Stomach smooth muscle (tissue), 2 donors: ENCODE measurements around the gene GET4.

Source experiments
- H3K27ac ChIP-seq: one replicate; pipeline ENCODE4 v1.7.0; 2013; ENCODE audit warnings: mild to moderate bottlenecking, low read length, inconsistent platforms
- H3K27me3 ChIP-seq, 2 donors: one replicate each; pipeline ENCODE4 v1.7.0; 2013; ENCODE audit warnings: low read length in 2 of 2; ENCODE audit not compliant: insufficient read depth in 2 of 2, control insufficient read depth in 1 of 2
- H3K36me3 ChIP-seq, 2 donors: one replicate each; pipeline ENCODE4 v1.7.0; 2013; ENCODE audit warnings: low read length in 2 of 2; ENCODE audit not compliant: control insufficient read depth in 2 of 2, insufficient read depth in 2 of 2
- H3K4me1 ChIP-seq: one replicate; pipeline ENCODE4 v1.7.0; 2013; ENCODE audit warnings: low read length; ENCODE audit not compliant: control insufficient read depth, insufficient read depth
- H3K4me3 ChIP-seq, 2 donors: one replicate each; pipeline ENCODE4 v1.7.0; 2013; ENCODE audit warnings: low read length in 2 of 2
- H3K9ac ChIP-seq, 2 donors: one replicate each; pipeline ENCODE4 v1.7.0; 2013; ENCODE audit warnings: low read length in 2 of 2, mild to moderate bottlenecking in 1 of 2
- H3K9me3 ChIP-seq, 2 donors: one replicate each; pipeline ENCODE4 v1.7.0; 2013; ENCODE audit warnings: low read length in 2 of 2; ENCODE audit not compliant: control insufficient read depth in 2 of 2
- donor health status: healthy.
- donor health status: Pancreatic carcinoma.

The GET4 gene

DNA sequence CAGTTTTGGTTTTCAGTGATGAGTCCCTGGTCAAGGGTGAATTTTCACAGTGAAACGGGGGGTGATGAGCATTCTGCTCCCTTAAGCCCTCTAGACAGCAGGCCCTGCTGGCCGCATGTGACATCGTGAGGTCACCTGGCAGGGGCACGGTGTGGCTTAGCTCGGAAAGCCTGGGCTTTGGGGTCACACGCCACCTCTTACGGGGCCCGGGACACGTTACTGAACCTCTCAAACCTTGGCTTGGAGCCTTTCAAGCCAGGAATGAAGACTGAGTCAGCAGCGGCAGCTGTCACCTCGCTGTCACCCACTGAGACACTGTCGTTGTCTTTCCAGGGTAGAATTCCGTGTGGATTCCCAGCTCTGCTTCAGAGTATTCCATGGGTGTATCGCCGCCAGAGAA lies 4.1 kb downstream of the GET4 start:
- H3K27ac ChIP-seq, result no peak overlapping the region
- H3K4me3 ChIP-seq, result no peak overlapping the region
- no peak overlapping the region for H3K9ac ChIP-seq
- H3K9me3 ChIP-seq, result no peaks in the 10 kb centered on the region
- peaks cover 53% of the 10 kb centered on the region for H3K4me1 ChIP-seq
- H3K36me3 ChIP-seq, result peaks cover 0 to 7% of the 10 kb centered on the region in 2 donors
- no peaks in the 10 kb centered on the region for H3K27me3 ChIP-seq

- Histone ChIP-seq H3K36me3 (peaks cover 0 to 10% of the 10 kb centered on the region in 2 donors), H3K9ac (no peak overlapping the region), H3K4me1 (peaks cover 49% of the 10 kb centered on the region), H3K9me3 (no peaks in the 10 kb centered on the region), H3K27ac (no peak overlapping the region), H3K4me3 (no peak overlapping the region), H3K27me3 (no peaks in the 10 kb centered on the region)
Measured at GRCh38 chr7:881441-882234, 5.3 kb downstream of the GET4 start.

GRCh38 chr7:882336-883035 lies 6.1 kb downstream of the GET4 start:
- H3K27ac ChIP-seq, result no peak overlapping the region
- H3K36me3 ChIP-seq, result peaks cover under 1 to 18% of the 10 kb centered on the region in 2 donors
- H3K4me1 ChIP-seq, result peaks cover 49% of the 10 kb centered on the region
- no peaks in the 10 kb centered on the region for H3K9me3 ChIP-seq
- H3K9ac ChIP-seq, result no peak overlapping the region
- H3K4me3 ChIP-seq, result no peak overlapping the region
- H3K27me3 ChIP-seq, result no peaks in the 10 kb centered on the region

DNA sequence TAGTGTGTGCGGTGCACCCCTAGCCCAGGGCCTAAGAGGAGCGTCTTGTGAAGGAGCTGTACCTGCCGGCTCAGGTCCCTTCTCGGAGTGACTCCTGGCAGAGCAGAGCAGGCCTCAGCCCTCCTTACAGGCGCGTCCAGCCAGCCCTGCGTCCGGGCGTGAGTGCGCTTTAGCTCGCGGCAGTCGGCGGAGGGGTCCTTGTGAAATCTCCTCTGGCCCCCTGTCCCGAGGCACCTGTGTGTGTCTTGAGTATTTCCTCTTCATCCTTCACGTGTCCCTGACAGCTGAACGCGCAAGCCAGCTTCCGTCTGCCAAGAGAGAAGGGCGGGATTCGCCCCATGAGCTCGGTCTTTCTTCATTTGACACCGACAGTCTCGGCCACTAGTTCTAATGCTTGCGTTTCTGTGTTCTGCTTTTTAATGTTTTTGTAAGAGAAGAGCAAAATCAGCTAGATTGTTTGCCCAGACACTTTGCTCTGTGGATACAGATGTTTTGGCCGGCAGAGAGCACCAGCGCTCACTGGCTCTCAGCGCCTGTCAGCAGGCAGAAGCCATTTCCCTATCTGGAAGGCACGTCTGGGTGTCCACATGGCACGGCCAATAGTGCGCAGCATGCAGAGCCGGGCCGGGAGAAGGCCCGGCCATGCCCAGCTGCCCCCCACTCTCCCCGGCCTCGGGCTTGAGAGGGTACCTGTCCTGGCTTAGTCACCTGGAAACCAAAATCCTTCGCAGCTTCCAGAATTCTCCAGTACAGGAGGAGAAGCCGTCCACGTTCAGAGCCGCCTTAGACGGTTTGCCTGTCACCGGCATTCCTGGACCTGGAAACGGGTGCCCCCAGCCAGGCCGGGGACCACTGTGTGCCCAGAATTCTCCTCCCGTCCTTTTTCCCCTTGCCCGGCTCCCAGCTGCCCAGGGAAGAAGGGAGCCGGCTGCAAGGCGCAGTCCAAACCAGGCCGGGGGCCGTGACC lies 7.0 kb downstream of the GET4 start:
- Histone ChIP-seq H3K4me1 (peaks cover 43% of the 10 kb centered on the region), H3K36me3 (peaks cover 9 to 22% of the 10 kb centered on the region in 2 donors), H3K27ac (no peak overlapping the region), H3K27me3 (no peaks in the 10 kb centered on the region), H3K9me3 (no peaks in the 10 kb centered on the region), H3K4me3 (peak overlapping the region in 1 of 2 donors; percentile 22), H3K9ac (no peak overlapping the region)

GRCh38 chr7:884191-885003 lies 8.0 kb downstream of the GET4 start:
- no peaks in the 10 kb centered on the region for H3K9me3 ChIP-seq
- H3K9ac ChIP-seq, result no peak overlapping the region
- H3K4me1 ChIP-seq, result peaks cover 33% of the 10 kb centered on the region
- H3K4me3 ChIP-seq, result no peak overlapping the region
- no peak overlapping the region for H3K27ac ChIP-seq
- H3K36me3 ChIP-seq, result peaks cover 13 to 26% of the 10 kb centered on the region in 2 donors
- no peaks in the 10 kb centered on the region for H3K27me3 ChIP-seq

DNA sequence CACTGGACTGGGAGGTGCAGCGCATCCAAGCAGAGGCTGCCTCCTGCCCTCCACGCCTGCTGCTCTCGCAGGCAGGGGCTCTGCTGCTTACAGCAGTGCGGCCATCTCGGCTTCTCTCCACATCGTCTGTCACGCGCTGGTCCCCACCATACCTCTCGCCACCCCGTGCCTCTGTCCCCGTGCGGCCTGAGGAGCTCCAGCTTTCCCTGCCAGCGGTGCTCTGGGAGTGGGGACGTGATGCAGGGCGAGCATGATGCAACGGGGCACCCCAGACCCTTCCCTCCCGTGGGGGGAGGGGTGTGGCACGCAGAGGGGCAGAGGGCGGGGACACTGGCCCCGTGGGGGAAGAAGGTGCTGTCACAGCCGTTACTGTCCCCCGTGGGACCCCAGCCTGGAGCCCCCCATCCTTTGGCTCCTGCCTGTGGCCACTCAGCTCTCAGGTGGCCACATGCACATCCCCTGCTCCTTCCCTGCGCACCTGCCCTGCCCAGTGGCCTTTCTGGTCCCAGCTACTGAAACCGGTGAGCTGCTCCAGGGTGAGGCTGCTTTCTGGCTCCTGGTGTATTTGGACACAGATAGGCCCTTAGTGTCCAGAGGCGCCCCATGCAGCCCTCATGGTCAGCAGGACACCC lies 9.0 kb downstream of the GET4 start:
- Histone ChIP-seq H3K4me3 (no peak overlapping the region), H3K4me1 (peaks cover 29% of the 10 kb centered on the region), H3K36me3 (peaks cover 13 to 26% of the 10 kb centered on the region in 2 donors), H3K27ac (no peak overlapping the region), H3K9me3 (no peaks in the 10 kb centered on the region), H3K9ac (no peak overlapping the region), H3K27me3 (no peaks in the 10 kb centered on the region)

GRCh38 chr7:885893-886625 lies 9.7 kb downstream of the GET4 start:
- Histone ChIP-seq H3K36me3 (peaks cover 19 to 32% of the 10 kb centered on the region in 2 donors), H3K27ac (no peak overlapping the region), H3K9ac (no peak overlapping the region), H3K27me3 (no peaks in the 10 kb centered on the region), H3K4me1 (peaks cover 29% of the 10 kb centered on the region), H3K4me3 (no peak overlapping the region), H3K9me3 (no peaks in the 10 kb centered on the region)

- Histone ChIP-seq H3K36me3 (peaks cover 25 to 39% of the 10 kb centered on the region in 2 donors), H3K4me3 (no peak overlapping the region), H3K9me3 (no peaks in the 10 kb centered on the region), H3K4me1 (peaks cover 28% of the 10 kb centered on the region), H3K27me3 (no peaks in the 10 kb centered on the region), H3K9ac (no peak overlapping the region), H3K27ac (no peak overlapping the region)
Measured at GRCh38 chr7:886626-887487, 10.5 kb downstream of the GET4 start.

DNA sequence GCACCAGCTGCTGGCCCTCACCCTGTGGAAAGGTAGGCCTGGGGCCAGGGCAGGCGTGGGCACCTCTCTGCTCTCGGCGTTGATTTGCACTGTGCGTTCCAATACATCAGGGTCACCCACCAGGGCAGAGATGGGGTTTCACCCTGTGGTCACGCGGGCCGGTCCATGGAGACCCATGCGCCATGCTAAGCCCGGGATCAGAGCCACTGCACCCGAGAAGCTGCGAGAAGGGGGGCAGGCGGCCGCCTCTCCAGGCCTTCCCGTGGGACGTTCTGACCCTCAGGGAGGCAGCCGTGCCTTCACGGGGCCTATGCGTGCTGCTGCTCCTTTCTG lies 11.1 kb downstream of the GET4 start:
- no peak overlapping the region for H3K27ac ChIP-seq

More for the DNA sequence above, 11.1 kb downstream of the GET4 start:
- Histone ChIP-seq H3K4me1 (peaks cover 23% of the 10 kb centered on the region), H3K4me3 (no peak overlapping the region), H3K9me3 (no peaks in the 10 kb centered on the region), H3K27me3 (no peaks in the 10 kb centered on the region), H3K9ac (no peak overlapping the region), H3K36me3 (peaks cover 31 to 45% of the 10 kb centered on the region in 2 donors)
